Measurements from ENCODE around the gene LMO1.

Gene LMO1

GRCh38 chr11:8204596-8204995 lies 59.1 kb downstream of the LMO1 start:
- TF ChIP-seq RARB (CRISPR knock-in tag; IDR thresholded peaks at IDR 0.05) (no peak), POU6F1 (CRISPR knock-in tag; IDR thresholded peaks at IDR 0.05; ENCODE audit: borderline replicate concordance, low read depth) (no peak), CREB5 (CRISPR knock-in tag; IDR thresholded peaks at IDR 0.05; ENCODE audit: low read depth) (no peak), ZNF8 (CRISPR knock-in tag; IDR thresholded peaks at IDR 0.05) (no peak), PPARA (CRISPR knock-in tag; IDR thresholded peaks at IDR 0.05; ENCODE audit: borderline replicate concordance) (no peak), CSDC2 (CRISPR knock-in tag; IDR thresholded peaks at IDR 0.05) (no peak), BACH2 (CRISPR knock-in tag; IDR thresholded peaks at IDR 0.05; ENCODE audit: borderline replicate concordance) (no peak), OSR1 (CRISPR knock-in tag; IDR thresholded peaks at IDR 0.05) (no peak), ARNTL (CRISPR knock-in tag; IDR thresholded peaks at IDR 0.05; ENCODE audit: borderline replicate concordance, low read depth) (no peak), ESRRG (CRISPR knock-in tag; IDR thresholded peaks at IDR 0.05) (no peak), SNAI2 (CRISPR knock-in tag; IDR thresholded peaks at IDR 0.05) (no peak), TSHZ2 (CRISPR knock-in tag; IDR thresholded peaks at IDR 0.05) (no peak)
- TF ChIP-seq, protein P1, sequence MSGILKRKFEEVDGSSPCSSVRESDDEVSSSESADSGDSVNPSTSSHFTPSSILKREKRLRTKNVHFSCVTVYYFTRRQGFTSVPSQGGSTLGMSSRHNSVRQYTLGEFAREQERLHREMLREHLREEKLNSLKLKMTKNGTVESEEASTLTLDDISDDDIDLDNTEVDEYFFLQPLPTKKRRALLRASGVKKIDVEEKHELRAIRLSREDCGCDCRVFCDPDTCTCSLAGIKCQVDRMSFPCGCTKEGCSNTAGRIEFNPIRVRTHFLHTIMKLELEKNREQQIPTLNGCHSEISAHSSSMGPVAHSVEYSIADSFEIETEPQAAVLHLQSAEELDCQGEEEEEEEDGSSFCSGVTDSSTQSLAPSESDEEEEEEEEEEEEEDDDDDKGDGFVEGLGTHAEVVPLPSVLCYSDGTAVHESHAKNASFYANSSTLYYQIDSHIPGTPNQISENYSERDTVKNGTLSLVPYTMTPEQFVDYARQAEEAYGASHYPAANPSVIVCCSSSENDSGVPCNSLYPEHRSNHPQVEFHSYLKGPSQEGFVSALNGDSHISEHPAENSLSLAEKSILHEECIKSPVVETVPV (CRISPR knock-in tag; IDR thresholded peaks at IDR 0.05): no peak
- no peak for ATAC-seq

- no peak for ATAC-seq
These were observed 59.7 kb downstream of the LMO1 start for GRCh38 chr11:8204025-8204424.

DNA sequence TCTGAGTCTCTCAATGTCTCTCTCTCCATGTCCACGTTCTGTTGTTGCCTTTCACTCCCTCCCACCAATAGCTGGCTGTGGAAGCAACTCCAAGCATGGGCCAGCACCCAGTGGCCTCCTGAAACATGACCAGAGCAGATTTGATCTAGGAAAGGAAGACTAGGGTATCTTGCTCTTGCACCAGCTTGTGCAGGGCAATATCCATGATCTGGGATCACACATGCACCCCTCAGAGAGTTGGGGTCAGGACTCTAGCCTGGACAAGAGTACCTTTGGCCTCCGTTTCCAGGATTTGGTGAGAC lies 60.3 kb downstream of the LMO1 start:
- ATAC-seq: no peak
- TF ChIP-seq CSDC2 (CRISPR knock-in tag; IDR thresholded peaks at IDR 0.05) (no peak), BACH2 (CRISPR knock-in tag; IDR thresholded peaks at IDR 0.05; ENCODE audit: borderline replicate concordance) (no peak), ISL1 (CRISPR knock-in tag; IDR thresholded peaks at IDR 0.05) (no peak), ZNF565 (CRISPR knock-in tag; conservative IDR thresholded peaks at IDR 0.05; ENCODE audit: low read depth) (no peak), POU6F1 (CRISPR knock-in tag; IDR thresholded peaks at IDR 0.05; ENCODE audit: borderline replicate concordance, low read depth) (no peak), ZFP3 (CRISPR knock-in tag; IDR thresholded peaks at IDR 0.05) (no peak), TOX (CRISPR knock-in tag; IDR thresholded peaks at IDR 0.05; ENCODE audit: borderline replicate concordance) (no peak), ZC3H10 (CRISPR knock-in tag; IDR thresholded peaks at IDR 0.05) (no peak), OSR1 (CRISPR knock-in tag; IDR thresholded peaks at IDR 0.05) (no peak), ZFP30 (CRISPR knock-in tag; IDR thresholded peaks at IDR 0.05) (no peak), ARNTL (CRISPR knock-in tag; IDR thresholded peaks at IDR 0.05; ENCODE audit: borderline replicate concordance, low read depth) (no peak)

More at GRCh38 chr11:8204025-8204424, 59.7 kb downstream of the LMO1 start:
- TF ChIP-seq, protein P1 (CRISPR knock-in tag; IDR thresholded peaks at IDR 0.05): no peak
- TF ChIP-seq POU6F1 (CRISPR knock-in tag; IDR thresholded peaks at IDR 0.05; ENCODE audit: borderline replicate concordance, low read depth) (no peak), CSDC2 (CRISPR knock-in tag; IDR thresholded peaks at IDR 0.05) (no peak)

Data from SK-N-SH treated with all-trans-retinoic acid at 6 μM for 48 hours (cell line).